Thoracic aorta (tissue), 2 donors: Measurements from ENCODE around the gene WHRN. TPM values are rescaled to one million over a fixed set of nuclear protein-coding genes. Genes with fewer than 3 reads are reported as not detected.
A peak's percentile ranks its signal among the peaks of the same experiment; 100 is the strongest.

Source experiments
- ATAC-seq: fragments of 150-250 bp; one replicate; pipeline ENCODE4 v1.8.0; 2017; ENCODE audit warnings: low read depth; ENCODE audit not compliant: insufficient number of reproducible peaks, low FRiP score
- DNase-seq: peaks from one replicate; pipeline ENCODE4 v3.0.0-alpha.2; 2020; ENCODE audit warnings: low spot score
- H3K27ac ChIP-seq, 2 donors: fragments of 200-600 bp; sonication (generic); 1 replicate in 1 of 2; 2 replicates in 1 of 2; pipeline ENCODE4 v1.5.1; 2016; ENCODE audit warnings: mild to moderate bottlenecking in 2 of 2, moderate library complexity in 2 of 2
- H3K27me3 ChIP-seq: fragments of 200-600 bp; sonication (generic); replicated peaks from 2 replicates; pipeline ENCODE4 v1.6.0; 2016; ENCODE audit warnings: mild to moderate bottlenecking; ENCODE audit not compliant: insufficient read depth
- H3K36me3 ChIP-seq: fragments of 200-600 bp; sonication (generic); one replicate; pipeline ENCODE4 v1.5.1; 2016
- H3K4me1 ChIP-seq, 2 donors: fragments of 200-600 bp; sonication (generic); 1 replicate in 1 of 2; 2 replicates in 1 of 2; pipeline versions ENCODE4 v1.5.1 to v1.6.0; 2016; ENCODE audit warnings: low read depth in 2 of 2, mild to moderate bottlenecking in 1 of 2; ENCODE audit not compliant: control insufficient read depth in 1 of 2
- H3K4me3 ChIP-seq: fragments of 200-600 bp; sonication (generic); 2 replicates; pipeline ENCODE4 v1.5.1; 2016; ENCODE audit warnings: mild to moderate bottlenecking
- H3K9me3 ChIP-seq: fragments of 200-600 bp; sonication (generic); 2 replicates; pipeline ENCODE4 v1.5.1; 2016
- total RNA-seq, 2 donors: library from RNA; depleted of rRNA; stranded (reverse); fragments of >200 nt; gene quantifications; one replicate each; pipeline versions ENCODE4 v1.1.0 to v1.2.3, GENCODE V29; 2016
- TF ChIP-seq, protein P1 (sequence below): fragments of 200-600 bp; sonication (generic); IDR thresholded peaks from one replicate; pipeline ENCODE4 v1.5.1; 2019; ENCODE audit warnings: antibody characterized with exemption

The WHRN gene
- total RNA-seq, 2 donors from 2014 or later = 4.1 to 5.1 TPM

DNA sequence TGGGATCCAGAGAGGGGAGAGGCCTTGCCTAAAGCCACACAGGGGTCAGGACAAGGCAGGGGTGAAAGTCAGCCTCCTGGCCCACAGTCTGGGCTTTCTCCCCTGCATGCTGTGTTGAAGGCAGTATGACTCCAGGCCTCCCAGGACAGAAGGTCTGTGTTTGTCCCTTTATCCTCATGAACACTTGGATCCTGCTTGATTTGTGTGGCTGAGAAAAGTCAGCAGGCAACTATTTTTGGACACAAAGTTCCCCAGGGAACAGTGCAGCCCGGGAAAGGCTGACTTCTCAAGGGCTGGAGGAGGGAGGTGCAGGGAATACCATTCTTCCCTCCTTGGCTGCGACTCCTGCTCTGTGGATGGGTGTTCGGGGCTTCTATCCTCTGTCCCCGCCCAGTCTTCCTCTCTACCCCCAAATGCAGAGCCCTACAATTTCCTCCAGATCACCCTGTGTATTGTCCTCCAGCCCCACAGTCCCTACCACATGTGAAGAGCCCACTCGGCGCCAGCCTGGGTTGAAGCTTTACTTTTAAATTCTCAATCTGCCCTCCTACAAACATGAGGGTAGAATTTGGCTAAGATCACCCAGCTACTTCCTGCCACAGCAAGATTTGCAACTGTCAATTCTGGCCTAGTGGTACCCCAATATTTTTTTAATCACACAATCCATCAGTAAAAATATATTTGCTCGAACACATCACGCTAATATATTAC, 121.6 kb downstream of the WHRN start:
- H3K4me3 ChIP-seq = peak overlapping the region; percentile 60
- TF ChIP-seq, protein P1, sequence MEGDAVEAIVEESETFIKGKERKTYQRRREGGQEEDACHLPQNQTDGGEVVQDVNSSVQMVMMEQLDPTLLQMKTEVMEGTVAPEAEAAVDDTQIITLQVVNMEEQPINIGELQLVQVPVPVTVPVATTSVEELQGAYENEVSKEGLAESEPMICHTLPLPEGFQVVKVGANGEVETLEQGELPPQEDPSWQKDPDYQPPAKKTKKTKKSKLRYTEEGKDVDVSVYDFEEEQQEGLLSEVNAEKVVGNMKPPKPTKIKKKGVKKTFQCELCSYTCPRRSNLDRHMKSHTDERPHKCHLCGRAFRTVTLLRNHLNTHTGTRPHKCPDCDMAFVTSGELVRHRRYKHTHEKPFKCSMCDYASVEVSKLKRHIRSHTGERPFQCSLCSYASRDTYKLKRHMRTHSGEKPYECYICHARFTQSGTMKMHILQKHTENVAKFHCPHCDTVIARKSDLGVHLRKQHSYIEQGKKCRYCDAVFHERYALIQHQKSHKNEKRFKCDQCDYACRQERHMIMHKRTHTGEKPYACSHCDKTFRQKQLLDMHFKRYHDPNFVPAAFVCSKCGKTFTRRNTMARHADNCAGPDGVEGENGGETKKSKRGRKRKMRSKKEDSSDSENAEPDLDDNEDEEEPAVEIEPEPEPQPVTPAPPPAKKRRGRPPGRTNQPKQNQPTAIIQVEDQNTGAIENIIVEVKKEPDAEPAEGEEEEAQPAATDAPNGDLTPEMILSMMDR = no peak
- H3K4me1 ChIP-seq = peaks cover 43 to 86% of the 10 kb centered on the region in 2 donors
- no peak for DNase-seq
- H3K27me3 ChIP-seq = no peaks in the 10 kb centered on the region
- H3K27ac ChIP-seq = peak overlapping the region; percentile 92 to 95
- ATAC-seq = peak; percentile 35
- peaks cover 16% of the 10 kb centered on the region for H3K36me3 ChIP-seq
- no peaks in the 10 kb centered on the region for H3K9me3 ChIP-seq

- TF ChIP-seq, protein P1 = no peak
- ATAC-seq (no peak), DNase-seq (no peak)
- Histone ChIP-seq H3K27ac (peak overlapping the region; percentile 92 to 95), H3K4me3 (peak overlapping the region; percentile 60), H3K4me1 (peaks cover 40 to 83% of the 10 kb centered on the region in 2 donors), H3K36me3 (peaks cover 16% of the 10 kb centered on the region), H3K27me3 (no peaks in the 10 kb centered on the region), H3K9me3 (no peaks in the 10 kb centered on the region)
Observed at GRCh38 chr9:114382699-114383520, 122.4 kb downstream of the WHRN start.

GRCh38 chr9:114378883-114379282, 126.4 kb downstream of the WHRN start:
- TF ChIP-seq, protein P1 = no peak
- no peak for ATAC-seq
- no peak overlapping the region for H3K4me3 ChIP-seq
- no peaks in the 10 kb centered on the region for H3K9me3 ChIP-seq
- DNase-seq = no peak
- H3K27ac ChIP-seq = no peak overlapping the region
- peaks cover 36% of the 10 kb centered on the region for H3K36me3 ChIP-seq
- peaks cover 21 to 57% of the 10 kb centered on the region in 2 donors for H3K4me1 ChIP-seq
- H3K27me3 ChIP-seq = no peaks in the 10 kb centered on the region

GRCh38 chr9:114378016-114378415, 127.3 kb downstream of the WHRN start:
- no peak overlapping the region for H3K27ac ChIP-seq
- H3K9me3 ChIP-seq = no peaks in the 10 kb centered on the region
- DNase-seq = no peak
- H3K4me1 ChIP-seq = peaks cover 13 to 52% of the 10 kb centered on the region in 2 donors
- peaks cover 41% of the 10 kb centered on the region for H3K36me3 ChIP-seq
- no peak for ATAC-seq
- TF ChIP-seq, protein P1 = no peak
- no peak overlapping the region for H3K4me3 ChIP-seq
- no peaks in the 10 kb centered on the region for H3K27me3 ChIP-seq
